GM12891 (cell line): ENCODE data around the gene HOXB9.

Experiments
- PAX5 ChIP-seq: IDR thresholded peaks from 2 replicates; pipeline ENCODE4 v1.6.1; 2011; ENCODE audit warnings: low read length, moderate library complexity, mild to moderate bottlenecking; ENCODE audit not compliant: insufficient read depth, severe bottlenecking
- POLR2A ChIP-seq: IDR thresholded peaks from 2 replicates; pipeline ENCODE4 v1.6.1; 2011; ENCODE audit warnings: low read depth, low read length, control low read depth
- POLR2AphosphoS5 ChIP-seq: IDR thresholded peaks from 2 replicates; pipeline ENCODE4 v1.6.1; 2011; ENCODE audit warnings: low read depth, low read length, control low read depth
- SPI1 ChIP-seq: IDR thresholded peaks from 2 replicates; pipeline ENCODE4 v1.6.1; 2011; ENCODE audit warnings: low read depth, low read length, control low read depth
- TAF1 ChIP-seq: IDR thresholded peaks from 2 replicates; pipeline ENCODE4 v1.6.1; 2011; ENCODE audit warnings: low read depth, low read length, control low read depth

- TF ChIP-seq POLR2A (no peak), TAF1 (no peak), SPI1 (no peak), POLR2AphosphoS5 (no peak), PAX5 (no peak)
Observed at GRCh38 chr17:48609759-48610281, 16.3 kb downstream of the HOXB9 start.
